Measurements from ENCODE around the gene WNT16. TPM values are rescaled to one million over a fixed set of nuclear protein-coding genes. Genes with fewer than 3 reads are reported as not detected.

Gene WNT16
- total RNA-seq, 1 donor from 2014 or later = not detected

GRCh38 chr7:121302214-121302745 is 26.5 kb upstream of the WNT16 start:
- Histone ChIP-seq H3K36me3 (no peaks in the 10 kb centered on the region), H3K4me3 (no peak overlapping the region), H3K27ac (replicated peaks) (no peak overlapping the region), H3K27me3 (ENCODE audit: low read depth) (no peaks in the 10 kb centered on the region), H3K4me1 (no peaks in the 10 kb centered on the region), H3K9me3 (replicated peaks) (no peaks in the 10 kb centered on the region)
- TF ChIP-seq CTCF (IDR thresholded peaks at IDR 0.05; ENCODE audit: borderline replicate concordance) = no peak
- DNase-seq = no peak
- intact Hi-C loops (cut with micrococcal nuclease) = no loop called here

GRCh38 chr7:121303422-121304101 is 25.2 kb upstream of the WNT16 start:
- Histone ChIP-seq H3K27ac (replicated peaks) (no peak overlapping the region), H3K4me1 (no peaks in the 10 kb centered on the region), H3K4me3 (no peak overlapping the region), H3K36me3 (no peaks in the 10 kb centered on the region), H3K9me3 (replicated peaks) (no peaks in the 10 kb centered on the region), H3K27me3 (ENCODE audit: low read depth) (no peaks in the 10 kb centered on the region)
- no peak for TF ChIP-seq CTCF (IDR thresholded peaks at IDR 0.05; ENCODE audit: borderline replicate concordance)
- DNase-seq = no peak
- intact Hi-C loops (cut with micrococcal nuclease) = no loop called here

GRCh38 chr7:121304102-121304658 is 24.6 kb upstream of the WNT16 start:
- no peak for TF ChIP-seq CTCF (IDR thresholded peaks at IDR 0.05; ENCODE audit: borderline replicate concordance)
- DNase-seq = no peak
- intact Hi-C loops (cut with micrococcal nuclease) = no loop called here
- no peaks in the 10 kb centered on the region for H3K36me3 ChIP-seq
- no peaks in the 10 kb centered on the region for H3K27me3 ChIP-seq (ENCODE audit: low read depth)
- no peak overlapping the region for H3K27ac ChIP-seq (replicated peaks)
- no peaks in the 10 kb centered on the region for H3K9me3 ChIP-seq (replicated peaks)
- H3K4me1 ChIP-seq = no peaks in the 10 kb centered on the region
- no peak overlapping the region for H3K4me3 ChIP-seq

GRCh38 chr7:121305109-121305508 is 23.7 kb upstream of the WNT16 start:
- Histone ChIP-seq H3K27ac (replicated peaks) (no peak overlapping the region), H3K9me3 (replicated peaks) (peaks cover 3% of the 10 kb centered on the region)
- TF ChIP-seq CTCF (IDR thresholded peaks at IDR 0.05; ENCODE audit: borderline replicate concordance) = no peak

GRCh38 chr7:121306565-121306964 is 22.2 kb upstream of the WNT16 start:
- H3K27me3 ChIP-seq (ENCODE audit: low read depth) = no peaks in the 10 kb centered on the region
- no peak for DNase-seq
- intact Hi-C loops (cut with micrococcal nuclease) = no loop called here
- no peaks in the 10 kb centered on the region for H3K36me3 ChIP-seq
- H3K4me3 ChIP-seq = no peak overlapping the region
- peaks cover 5% of the 10 kb centered on the region for H3K9me3 ChIP-seq (replicated peaks)
- no peak for TF ChIP-seq CTCF (IDR thresholded peaks at IDR 0.05; ENCODE audit: borderline replicate concordance)
- no peaks in the 10 kb centered on the region for H3K4me1 ChIP-seq
- H3K27ac ChIP-seq (replicated peaks) = no peak overlapping the region

More at GRCh38 chr7:121305109-121305508, 23.7 kb upstream of the WNT16 start:
- intact Hi-C loops (cut with micrococcal nuclease) = no loop called here
- Histone ChIP-seq H3K4me3 (no peak overlapping the region), H3K36me3 (no peaks in the 10 kb centered on the region), H3K4me1 (no peaks in the 10 kb centered on the region), H3K27me3 (ENCODE audit: low read depth) (no peaks in the 10 kb centered on the region)
- no peak for DNase-seq
